KMS-11 (cell line): ENCODE data around the gene PHC1.
"Not testable (repeated sequence)": the region's sequence is repeated elsewhere in the genome, so short reads cannot be mapped to it uniquely, and the experiment has no call there.

Experiments
- H2AFZ ChIP-seq: fragments of 200-600 bp; sonication (generic); 2 replicates; pipeline ENCODE4 v1.6.1; 2016; ENCODE audit warnings: antibody characterized with exemption, mixed run types, low read depth
- H3K27ac ChIP-seq: fragments of 200-600 bp; sonication (generic); 2 replicates; pipeline ENCODE4 v1.6.1; 2016; ENCODE audit warnings: mild to moderate bottlenecking, mixed run types
- H3K27me3 ChIP-seq: fragments of 200-600 bp; sonication (generic); 2 replicates; pipeline ENCODE4 v1.6.1; 2017; ENCODE audit warnings: mild to moderate bottlenecking, low read depth, mixed run types, moderate library complexity; ENCODE audit not compliant: insufficient read depth
- H3K36me3 ChIP-seq: fragments of 200-600 bp; sonication (generic); 2 replicates; pipeline ENCODE4 v1.6.1; 2017; ENCODE audit warnings: mild to moderate bottlenecking, mixed run types; ENCODE audit not compliant: insufficient read depth
- H3K4me1 ChIP-seq: fragments of 200-600 bp; sonication (generic); 2 replicates; pipeline ENCODE4 v1.6.1; 2016; ENCODE audit warnings: mild to moderate bottlenecking, low read depth, mixed run types; ENCODE audit not compliant: poor library complexity, severe bottlenecking
- H3K4me2 ChIP-seq: fragments of 200-600 bp; sonication (generic); 2 replicates; pipeline ENCODE4 v1.7.0; 2016; ENCODE audit warnings: mild to moderate bottlenecking, mixed run types
- H3K4me3 ChIP-seq: fragments of 200-600 bp; sonication (generic); IDR thresholded peaks from 2 replicates; pipeline ENCODE4 v1.6.1; 2017; ENCODE audit warnings: low read depth, low read length, mixed read lengths; ENCODE audit not compliant: insufficient read depth
- H3K79me2 ChIP-seq: fragments of 200-600 bp; sonication (generic); 2 replicates; pipeline ENCODE4 v1.6.1; 2016; ENCODE audit warnings: low read depth, mixed run types; ENCODE audit not compliant: insufficient read depth
- H3K9ac ChIP-seq: fragments of 200-600 bp; sonication (generic); 2 replicates; pipeline ENCODE4 v1.6.1; 2016; ENCODE audit warnings: mild to moderate bottlenecking, mixed run types
- H4K20me1 ChIP-seq: fragments of 200-600 bp; sonication (generic); 2 replicates; pipeline ENCODE4 v1.6.1; 2016; ENCODE audit warnings: mild to moderate bottlenecking, mixed run types; ENCODE audit not compliant: insufficient read depth
- CTCF ChIP-seq: fragments of 200-600 bp; sonication (generic); conservative IDR thresholded peaks from 2 replicates; pipeline ENCODE4 v1.6.1; 2017; ENCODE audit warnings: low read depth, mild to moderate bottlenecking, antibody characterized with exemption, low read length, moderate library complexity, mixed read lengths

The PHC1 gene

GRCh38 chr12:8922544-8922943 is 8.2 kb downstream of the PHC1 start:
- no peak overlapping the region for H3K4me3 ChIP-seq
- no peak for TF ChIP-seq CTCF

DNA sequence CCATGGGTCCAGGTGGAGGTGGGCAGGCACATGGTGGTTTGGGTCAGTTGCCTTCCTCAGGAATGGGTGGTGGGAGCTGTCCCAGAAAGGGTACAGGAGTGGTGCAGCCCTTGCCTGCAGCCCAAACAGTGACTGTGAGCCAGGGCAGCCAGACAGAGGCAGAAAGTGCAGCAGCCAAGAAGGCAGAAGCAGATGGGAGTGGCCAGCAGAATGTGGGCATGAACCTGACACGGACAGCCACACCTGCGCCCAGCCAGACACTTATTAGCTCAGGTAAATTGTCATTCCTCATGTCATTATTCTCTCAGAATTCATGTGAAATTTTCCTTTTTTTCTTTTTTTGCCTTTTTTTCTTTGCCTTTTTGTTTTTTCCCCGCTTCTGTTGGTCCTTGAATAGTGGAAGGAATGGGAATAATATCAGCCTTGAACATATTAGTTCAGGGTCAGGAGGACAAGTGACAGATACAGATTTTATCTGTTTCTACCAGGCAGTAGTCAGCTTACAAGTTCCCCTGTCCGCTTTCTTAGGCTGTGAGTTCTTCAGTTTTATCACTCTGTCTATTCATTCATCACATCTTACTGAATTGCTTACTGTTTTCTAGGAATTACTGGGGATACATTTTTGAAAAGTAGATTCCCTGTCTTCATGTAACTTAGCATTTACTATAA is 16.5 kb downstream of the PHC1 start:
- not testable (repeated sequence) for H3K27me3 ChIP-seq, H3K4me3 ChIP-seq, H2AFZ ChIP-seq, H4K20me1 ChIP-seq, H3K4me1 ChIP-seq, H3K36me3 ChIP-seq, H3K9ac ChIP-seq, H3K4me2 ChIP-seq, H3K27ac ChIP-seq, H3K79me2 ChIP-seq

More at GRCh38 chr12:8922544-8922943, 8.2 kb downstream of the PHC1 start:
- Histone ChIP-seq H3K27ac (no peak overlapping the region), H3K27me3 (no peaks in the 10 kb centered on the region), H4K20me1 (no peaks in the 10 kb centered on the region), H3K79me2 (no peaks in the 10 kb centered on the region), H2AFZ (no peak overlapping the region), H3K36me3 (no peaks in the 10 kb centered on the region), H3K9ac (no peak overlapping the region), H3K4me2 (no peak overlapping the region), H3K4me1 (no peaks in the 10 kb centered on the region)

DNA sequence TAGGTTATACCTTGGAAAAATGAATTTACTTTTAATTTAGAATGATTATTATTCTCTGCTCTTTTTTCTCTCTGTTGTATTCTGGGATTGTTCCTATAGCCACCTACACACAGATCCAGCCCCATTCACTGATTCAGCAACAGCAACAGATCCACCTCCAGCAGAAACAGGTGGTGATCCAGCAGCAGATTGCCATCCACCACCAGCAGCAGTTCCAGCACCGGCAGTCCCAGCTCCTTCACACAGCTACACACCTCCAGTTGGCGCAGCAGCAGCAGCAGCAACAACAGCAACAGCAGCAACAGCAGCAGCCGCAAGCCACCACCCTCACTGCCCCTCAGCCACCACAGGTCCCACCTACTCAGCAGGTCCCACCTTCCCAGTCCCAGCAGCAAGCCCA is 18.2 kb downstream of the PHC1 start:
- not testable (repeated sequence) for H4K20me1 ChIP-seq, H3K36me3 ChIP-seq, H3K4me2 ChIP-seq, H3K9ac ChIP-seq, H3K79me2 ChIP-seq, H3K27me3 ChIP-seq, H3K4me1 ChIP-seq, H3K4me3 ChIP-seq, H3K27ac ChIP-seq, H2AFZ ChIP-seq

DNA sequence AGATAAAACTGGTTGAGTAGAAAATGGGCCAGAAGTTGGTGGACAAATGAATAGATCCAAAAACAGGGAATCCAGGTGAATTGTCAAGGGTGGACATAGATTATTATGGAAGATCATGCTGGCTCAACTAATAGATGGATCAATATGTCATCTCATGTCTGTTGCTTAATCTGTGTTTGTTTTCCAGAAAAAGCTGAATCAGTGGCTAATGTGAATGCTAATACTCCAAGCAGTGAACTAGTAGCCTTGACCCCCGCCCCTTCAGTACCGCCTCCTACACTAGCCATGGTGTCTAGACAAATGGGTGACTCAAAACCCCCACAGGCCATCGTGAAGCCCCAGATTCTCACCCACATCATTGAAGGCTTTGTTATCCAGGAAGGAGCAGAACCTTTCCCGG is 19.8 kb downstream of the PHC1 start:
- H3K9ac ChIP-seq, H3K36me3 ChIP-seq, H3K4me3 ChIP-seq, H3K27me3 ChIP-seq, H3K4me1 ChIP-seq, H3K27ac ChIP-seq, H3K79me2 ChIP-seq, H4K20me1 ChIP-seq, H2AFZ ChIP-seq, H3K4me2 ChIP-seq: not testable (repeated sequence)

GRCh38 chr12:8936735-8937134 is 22.4 kb downstream of the PHC1 start:
- H3K9ac ChIP-seq = no peak overlapping the region
- no peaks in the 10 kb centered on the region for H3K36me3 ChIP-seq
- no peak overlapping the region for H3K27ac ChIP-seq
- no peaks in the 10 kb centered on the region for H3K79me2 ChIP-seq
- no peak overlapping the region for H3K4me2 ChIP-seq
- H3K27me3 ChIP-seq = no peaks in the 10 kb centered on the region
- no peaks in the 10 kb centered on the region for H3K4me1 ChIP-seq
- H3K4me3 ChIP-seq = no peak overlapping the region
- H2AFZ ChIP-seq = no peak overlapping the region
- no peak for TF ChIP-seq CTCF
- H4K20me1 ChIP-seq = no peaks in the 10 kb centered on the region

GRCh38 chr12:8937842-8938442 is 23.6 kb downstream of the PHC1 start:
- H3K27ac ChIP-seq, H3K36me3 ChIP-seq, H4K20me1 ChIP-seq: not testable (repeated sequence)

More at GRCh38 chr12:8937842-8938442, 23.6 kb downstream of the PHC1 start:
- H3K4me1 ChIP-seq, H3K27me3 ChIP-seq, H2AFZ ChIP-seq, H3K4me3 ChIP-seq, H3K4me2 ChIP-seq, H3K9ac ChIP-seq, H3K79me2 ChIP-seq: not testable (repeated sequence)
